ENCODE results near the gene AFM. TPM values are rescaled to one million over a fixed set of nuclear protein-coding genes. Genes with fewer than 3 reads are reported as not detected.

Gene AFM
- polyA plus RNA-seq, 2 of the 4 experiments (the other 2 are of a cell fraction) = not detected

GRCh38 chr4:73508651-73509050 is 27.1 kb downstream of the AFM start:
- ChIA-PET POLR2A (no interaction called here), CTCF (no interaction called here)
- FAIRE-seq (no peak), DNase-seq (ENCODE audit: low read depth in 1 of 2, low spot score in 1 of 2) (no peak), ATAC-seq (no peak)
- no peak for TF ChIP-seq ESRRA (IDR thresholded peaks at IDR 0.05; ENCODE audit: borderline replicate concordance, low read length)
- TF ChIP-seq PHF8 (IDR thresholded peaks at IDR 0.05; ENCODE audit: borderline replicate concordance, low read depth) = no peak
- no peak for TF ChIP-seq ELK1 (IDR thresholded peaks at IDR 0.05; ENCODE audit: low read depth, low read length)
- no peak for TF ChIP-seq E2F6 (IDR thresholded peaks at IDR 0.05; ENCODE audit: borderline replicate concordance, low read depth)
- TF ChIP-seq MAX (IDR thresholded peaks at IDR 0.05) = no peak
- no peak for TF ChIP-seq USF2 (IDR thresholded peaks at IDR 0.05)
- no peak for TF ChIP-seq FOXS1 (CRISPR knock-in tag; IDR thresholded peaks at IDR 0.05)
- TF ChIP-seq HMGXB4 (CRISPR knock-in tag; IDR thresholded peaks at IDR 0.05; ENCODE audit: borderline replicate concordance) = no peak
- TF ChIP-seq SREBF2 (IDR thresholded peaks at IDR 0.05) = no peak
- no peak for TF ChIP-seq KDM5A (IDR thresholded peaks at IDR 0.05)
- no peak for TF ChIP-seq RARB (CRISPR knock-in tag; IDR thresholded peaks at IDR 0.05)
- no peak for TF ChIP-seq TP53 (CRISPR knock-in tag; IDR thresholded peaks at IDR 0.05)
- TF ChIP-seq NR3C1 (IDR thresholded peaks at IDR 0.05) = no peak
- no peak for TF ChIP-seq MAZ (IDR thresholded peaks at IDR 0.05; ENCODE audit: borderline replicate concordance, low read depth, low read length)
- TF ChIP-seq NPAS2 (CRISPR knock-in tag; IDR thresholded peaks at IDR 0.05; ENCODE audit: borderline replicate concordance) = no peak
- TF ChIP-seq CEBPB (IDR thresholded peaks at IDR 0.05) = no peak
- TF ChIP-seq NFE2L2 (conservative IDR thresholded peaks at IDR 0.05; ENCODE audit: low read length) = no peak
- no peak for TF ChIP-seq ZC3H11A (IDR thresholded peaks at IDR 0.05)
- TF ChIP-seq MYC (IDR thresholded peaks at IDR 0.05; ENCODE audit: borderline replicate concordance, low read length) = no peak
- TF ChIP-seq ATOH8 (CRISPR knock-in tag; IDR thresholded peaks at IDR 0.05; ENCODE audit: low read depth) = no peak
- no peak overlapping the region for H3K27ac ChIP-seq
- no peak overlapping the region for H3K4me3 ChIP-seq
- H3K4me2 ChIP-seq = no peak overlapping the region
- H3K4me1 ChIP-seq = no peaks in the 10 kb centered on the region
- 72% methylated on average over 3 of the region's 3 CpGs for WGBS (ENCODE audit: missing lambda C conversion rate)
- no peaks in the 10 kb centered on the region for H3K9me3 ChIP-seq

GRCh38 chr4:73518340-73518739 is 36.8 kb downstream of the AFM start:
- ChIA-PET POLR2A (no interaction called here), CTCF (no interaction called here)
- Histone ChIP-seq H3K4me1 (peaks cover 5% of the 10 kb centered on the region; the same call in 2 of the 3 replicates), H3K27ac (no peak overlapping the region), H3K4me2 (no peak overlapping the region), H3K4me3 (no peak overlapping the region), H3K9me3 (no peaks in the 10 kb centered on the region)
- no peak for ATAC-seq
- no peak for DNase-seq (ENCODE audit: low read depth in 1 of 2, low spot score in 1 of 2)
- 56% methylated on average over 2 of the region's 3 CpGs for WGBS (ENCODE audit: missing lambda C conversion rate)
- no peak for FAIRE-seq
- no peak for TF ChIP-seq ZSCAN20 (CRISPR knock-in tag; IDR thresholded peaks at IDR 0.05)
- TF ChIP-seq TFCP2L1 (CRISPR knock-in tag; IDR thresholded peaks at IDR 0.05) = no peak
- TF ChIP-seq ESRRA (IDR thresholded peaks at IDR 0.05; ENCODE audit: borderline replicate concordance, low read length) = no peak
- no peak for TF ChIP-seq HMGXB4 (CRISPR knock-in tag; IDR thresholded peaks at IDR 0.05; ENCODE audit: borderline replicate concordance)

Measured in A549 (cell line).